PC-3 (cell line): ENCODE measurements around the gene TRIM16.
"Not testable (repeated sequence)": the region's sequence is repeated elsewhere in the genome, so short reads cannot be mapped to it uniquely, and the experiment has no call there.

Experiments
- EZH2 ChIP-seq: fragments of 300-600 bp; sonication (generic); IDR thresholded peaks from one replicate; pipeline ENCODE4 v1.6.1; 2017; ENCODE audit warnings: antibody characterized with exemption, mild to moderate bottlenecking, low read length; ENCODE audit not compliant: unreplicated experiment
- EZH2phosphoT487 ChIP-seq: fragments of 300-600 bp; sonication (generic); IDR thresholded peaks from 2 replicates; pipeline ENCODE4 v1.6.1; 2018; ENCODE audit warnings: mild to moderate bottlenecking, antibody characterized with exemption, low read length, borderline replicate concordance
- TF ChIP-seq, protein P1 (sequence below): fragments of 300-600 bp; sonication (generic); conservative IDR thresholded peaks from 2 replicates; pipeline ENCODE4 v1.5.1; 2017; ENCODE audit warnings: antibody characterized with exemption, low read depth, mild to moderate bottlenecking, low read length

DNA sequence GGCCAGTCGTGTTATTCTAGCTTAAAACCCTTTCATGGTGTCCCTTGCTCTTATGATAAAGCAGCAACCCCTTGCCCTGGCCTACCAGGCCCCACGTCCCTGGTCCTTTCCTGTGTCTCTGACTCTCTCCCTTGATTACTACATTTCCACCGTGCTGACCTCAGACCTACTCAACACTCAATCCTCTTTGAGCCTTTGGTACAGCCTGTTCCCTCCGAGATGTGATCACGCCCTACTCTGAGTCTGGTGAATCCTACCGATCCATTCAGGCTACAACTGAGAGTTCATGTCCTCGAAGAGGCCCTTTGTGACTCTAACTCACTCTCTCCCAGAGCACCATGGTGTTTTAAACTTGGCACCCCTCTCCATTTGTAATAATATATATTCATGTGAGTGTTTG, 54.1 kb downstream of the TRIM16 start:
- TF ChIP-seq, protein P1, sequence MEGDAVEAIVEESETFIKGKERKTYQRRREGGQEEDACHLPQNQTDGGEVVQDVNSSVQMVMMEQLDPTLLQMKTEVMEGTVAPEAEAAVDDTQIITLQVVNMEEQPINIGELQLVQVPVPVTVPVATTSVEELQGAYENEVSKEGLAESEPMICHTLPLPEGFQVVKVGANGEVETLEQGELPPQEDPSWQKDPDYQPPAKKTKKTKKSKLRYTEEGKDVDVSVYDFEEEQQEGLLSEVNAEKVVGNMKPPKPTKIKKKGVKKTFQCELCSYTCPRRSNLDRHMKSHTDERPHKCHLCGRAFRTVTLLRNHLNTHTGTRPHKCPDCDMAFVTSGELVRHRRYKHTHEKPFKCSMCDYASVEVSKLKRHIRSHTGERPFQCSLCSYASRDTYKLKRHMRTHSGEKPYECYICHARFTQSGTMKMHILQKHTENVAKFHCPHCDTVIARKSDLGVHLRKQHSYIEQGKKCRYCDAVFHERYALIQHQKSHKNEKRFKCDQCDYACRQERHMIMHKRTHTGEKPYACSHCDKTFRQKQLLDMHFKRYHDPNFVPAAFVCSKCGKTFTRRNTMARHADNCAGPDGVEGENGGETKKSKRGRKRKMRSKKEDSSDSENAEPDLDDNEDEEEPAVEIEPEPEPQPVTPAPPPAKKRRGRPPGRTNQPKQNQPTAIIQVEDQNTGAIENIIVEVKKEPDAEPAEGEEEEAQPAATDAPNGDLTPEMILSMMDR, result not testable (repeated sequence)
- not testable (repeated sequence) for TF ChIP-seq EZH2, EZH2phosphoT487
